HepG2 (cell line): ENCODE measurements around the gene NDOR1. TPM values are rescaled to one million over a fixed set of nuclear protein-coding genes. Genes with fewer than 3 reads are reported as not detected.

Experiments used
- AKAP8 ChIP-seq: sonication (generic); formaldehyde crosslinking; IDR thresholded peaks from 2 replicates; pipeline ENCODE4 v1.5.1; 2020; ENCODE audit warnings: mild to moderate bottlenecking, missing genetic modification reagents
- ARNT2 ChIP-seq: sonication (generic); formaldehyde crosslinking; IDR thresholded peaks from 2 replicates; pipeline ENCODE4 v1.8.0; 2022; ENCODE audit warnings: mild to moderate bottlenecking, low read depth, missing genetic modification reagents, moderate library complexity
- ATF2 ChIP-seq: sonication (generic); formaldehyde crosslinking; IDR thresholded peaks from 2 replicates; pipeline ENCODE4 v1.4.0; 2020; ENCODE audit warnings: missing genetic modification reagents
- CSRNP1 ChIP-seq: sonication (generic); formaldehyde crosslinking; IDR thresholded peaks from 2 replicates; pipeline ENCODE4 v1.8.1; 2023; ENCODE audit warnings: mild to moderate bottlenecking, missing genetic modification reagents
- CTCF ChIP-seq: sonication (generic); formaldehyde crosslinking; IDR thresholded peaks from 2 replicates; pipeline ENCODE4 v1.5.0; 2020; ENCODE audit warnings: mild to moderate bottlenecking, missing genetic modification reagents, moderate library complexity
- FUBP1 ChIP-seq: sonication (generic); formaldehyde crosslinking; IDR thresholded peaks from 2 replicates; pipeline ENCODE4 v1.5.1; 2020; ENCODE audit warnings: missing genetic modification reagents, mild to moderate bottlenecking, borderline replicate concordance
- GPBP1L1 ChIP-seq: sonication (generic); formaldehyde crosslinking; IDR thresholded peaks from 2 replicates; pipeline ENCODE4 v1.5.0; 2020; ENCODE audit warnings: mild to moderate bottlenecking, missing genetic modification reagents
- GTF2F1 ChIP-seq: fragments of 150-350 bp; IDR thresholded peaks from 2 replicates; pipeline ENCODE4 v1.6.1; 2014; ENCODE audit warnings: low read length
- NFIC ChIP-seq: IDR thresholded peaks from 2 replicates; pipeline ENCODE4 v1.6.1; 2012; ENCODE audit warnings: mild to moderate bottlenecking, low read length, inconsistent platforms
- SCMH1 ChIP-seq: sonication (generic); formaldehyde crosslinking; IDR thresholded peaks from 2 replicates; pipeline ENCODE4 v1.9.0; 2021; ENCODE audit warnings: missing genetic modification reagents, mild to moderate bottlenecking, borderline replicate concordance
- ZBTB3 ChIP-seq: sonication (generic); formaldehyde crosslinking; IDR thresholded peaks from 2 replicates; pipeline ENCODE4 v1.4.0; 2020; ENCODE audit warnings: low read depth, mild to moderate bottlenecking, moderate library complexity, missing genetic modification reagents, borderline replicate concordance
- ZBTB44 ChIP-seq: sonication (generic); formaldehyde crosslinking; IDR thresholded peaks from 2 replicates; pipeline ENCODE4 v1.4.0; 2020; ENCODE audit warnings: missing genetic modification reagents
- ZNF687 ChIP-seq: sonication (generic); formaldehyde crosslinking; IDR thresholded peaks from 2 replicates; pipeline ENCODE4 v1.5.1; 2020; ENCODE audit warnings: mild to moderate bottlenecking, missing genetic modification reagents, moderate library complexity
- polyA plus RNA-seq, 8 experiments: library from polyadenylated mRNA; depleted of rRNA in 3 of 8; stranded (reverse) in 7 of 8; unstranded in 1 of 8; fragments of >200 nt; fragmentation: Illumina TruSeq in 4 of 8; extraction: Trizol in 4 of 8; gene quantifications; 2 replicates each; pipeline versions ENCODE4 v1.2.1 to v1.2.3, GENCODE V29; 2011 to 2016; ENCODE audit warnings: low read depth in 4 of 8, missing spikeins in 1 of 8, mixed read lengths in 1 of 8; ENCODE audit not compliant: insufficient read depth in 1 of 8
- total RNA-seq, 5 experiments: library from RNA; depleted of rRNA; stranded (reverse); fragments of >200 nt; fragmentation: Illumina TruSeq; extraction: Trizol; gene quantifications; 2 replicates each; pipeline ENCODE4 v1.2.3, GENCODE V29; 2016; ENCODE audit warnings: low read depth in 1 of 5

The NDOR1 gene
- total and polyA plus RNA-seq, 2 of the 13 experiments (the other 11 are each of a cell fraction or from before 2014, with no cell fraction given): 3.6 to 8.7 TPM

- TF ChIP-seq ZNF687 (CRISPR knock-in tag): peak; percentile 67
- TF ChIP-seq NFIC: no peak
- TF ChIP-seq FUBP1 (CRISPR knock-in tag): no peak
- TF ChIP-seq ATF2: no peak
- TF ChIP-seq GPBP1L1 (CRISPR knock-in tag): no peak
- TF ChIP-seq CSRNP1 (CRISPR knock-in tag): no peak
- peak; percentile 37; the same call in 1 of the 2 replicates for TF ChIP-seq CTCF (CRISPR knock-in tag)
- no peak for TF ChIP-seq ZBTB44 (CRISPR knock-in tag)
- no peak for TF ChIP-seq GTF2F1
- TF ChIP-seq ZBTB3 (CRISPR knock-in tag): no peak
- TF ChIP-seq SCMH1 (CRISPR knock-in tag): no peak
- TF ChIP-seq ARNT2 (CRISPR knock-in tag): 0 out of 2 replicates have a peak, but pooled peaks have one; percentile 22
- peak; percentile 54; the same call in 1 of the 2 replicates for TF ChIP-seq AKAP8 (CRISPR knock-in tag)
Observed at GRCh38 chr9:137195525-137196220, 9.8 kb upstream of the NDOR1 start (continued).
